CD14-positive monocyte (primary cell): ENCODE results near the gene CENPH. TPM values are rescaled to one million over a fixed set of nuclear protein-coding genes. Genes with fewer than 3 reads are reported as not detected.

Experiments
- DNase-seq, 3 donors: peaks; one replicate each; pipeline ENCODE4 v3.0.0-alpha.2; 2011 to 2022
- H2AFZ ChIP-seq: 2 replicates; pipeline ENCODE4 v1.6.0; 2012; ENCODE audit warnings: mild to moderate bottlenecking, low read depth, low read length, inconsistent platforms; ENCODE audit not compliant: insufficient read depth, poor library complexity, severe bottlenecking
- H3K27ac ChIP-seq, 2 donors: 1 replicate in 1 of 2; 2 replicates in 1 of 2; pipeline ENCODE4 v1.5.1; 2012 to 2013; ENCODE audit warnings: low read length in 2 of 2, control low read depth in 1 of 2, inconsistent platforms in 1 of 2, low read depth in 1 of 2, mild to moderate bottlenecking in 1 of 2
- H3K27me3 ChIP-seq, 2 donors: one replicate each; pipeline versions ENCODE4 v1.6.0 to v1.6.1; 2011 to 2013; ENCODE audit warnings: low read length in 2 of 2; ENCODE audit not compliant: control insufficient read depth in 2 of 2, insufficient read depth in 2 of 2
- H3K36me3 ChIP-seq, 2 donors: replicated peaks in 1 of 2; 1 replicate in 1 of 2; 2 replicates in 1 of 2; pipeline versions ENCODE4 v1.5.1 to v1.6.1; 2012 to 2013; ENCODE audit warnings: low read length in 2 of 2, control low read depth in 1 of 2, inconsistent platforms in 1 of 2, mild to moderate bottlenecking in 1 of 2; ENCODE audit not compliant: insufficient read depth in 2 of 2, control insufficient read depth in 1 of 2
- H3K4me1 ChIP-seq, 2 donors: 1 replicate in 1 of 2; 2 replicates in 1 of 2; pipeline versions ENCODE4 v1.5.1 to v1.6.1; 2012 to 2013; ENCODE audit warnings: low read length in 2 of 2, control low read depth in 1 of 2, inconsistent platforms in 1 of 2, mild to moderate bottlenecking in 1 of 2, moderate library complexity in 1 of 2; ENCODE audit not compliant: insufficient read depth in 2 of 2, control insufficient read depth in 1 of 2
- H3K4me2 ChIP-seq: replicated peaks from 2 replicates; pipeline ENCODE3; 2012; ENCODE audit warnings: low read length, moderate library complexity, mild to moderate bottlenecking; ENCODE audit not compliant: poor library complexity, severe bottlenecking; ENCODE audit errors: extremely low read depth
- H3K4me3 ChIP-seq, 3 experiments: fragments of 200-600 bp in 1 of 3; sonication (generic) in 1 of 3; replicated peaks in 1 of 3; 1 replicate in 2 of 3; 2 replicates in 1 of 3; pipeline ENCODE4 v1.5.1; 2011 to 2013; ENCODE audit warnings: low read length in 3 of 3, mild to moderate bottlenecking in 3 of 3, control low read depth in 2 of 3, low read depth in 2 of 3, inconsistent platforms in 1 of 3, moderate library complexity in 1 of 3
- H3K79me2 ChIP-seq: 2 replicates; pipeline ENCODE4 v1.6.0; 2012; ENCODE audit warnings: mild to moderate bottlenecking, control low read depth, inconsistent platforms, low read length, moderate library complexity; ENCODE audit not compliant: insufficient read depth
- H3K9ac ChIP-seq: 2 replicates; pipeline ENCODE4 v1.6.0; 2017; ENCODE audit warnings: low read length, mild to moderate bottlenecking; ENCODE audit not compliant: insufficient read depth, poor library complexity, severe bottlenecking
- H3K9me3 ChIP-seq, 2 donors: replicated peaks in 1 of 2; 1 replicate in 1 of 2; 2 replicates in 1 of 2; pipeline versions ENCODE4 v1.5.1 to v1.6.1; 2012 to 2013; ENCODE audit warnings: low read length in 2 of 2, control low read depth in 1 of 2; ENCODE audit not compliant: control insufficient read depth in 1 of 2, insufficient read depth in 1 of 2
- H4K20me1 ChIP-seq: 2 replicates; pipeline ENCODE4 v1.6.0; 2012; ENCODE audit warnings: mild to moderate bottlenecking, low read length, control low read depth, moderate library complexity; ENCODE audit not compliant: insufficient read depth
- H3K27ac Mint-ChIP-seq, 7 donors: one replicate each; pipeline ENCODE4 v1.8.0; 2020; ENCODE audit warnings: mild to moderate bottlenecking in 7 of 7, mixed read lengths in 7 of 7, moderate library complexity in 6 of 7, inconsistent platforms in 2 of 7
- H3K27me3 Mint-ChIP-seq, 3 donors: one replicate each; pipeline ENCODE4 v1.8.0; 2021 to 2022; ENCODE audit warnings: low read depth in 3 of 3, mild to moderate bottlenecking in 3 of 3, mixed read lengths in 3 of 3, moderate library complexity in 3 of 3, inconsistent platforms in 1 of 3
- H3K36me3 Mint-ChIP-seq, 2 donors: one replicate each; pipeline ENCODE4 v1.8.0; 2020; ENCODE audit warnings: mixed read lengths in 2 of 2, inconsistent platforms in 1 of 2, mild to moderate bottlenecking in 1 of 2
- H3K4me1 Mint-ChIP-seq: one replicate; pipeline ENCODE4 v1.8.0; 2020; ENCODE audit warnings: mild to moderate bottlenecking, mixed read lengths
- H3K4me3 Mint-ChIP-seq, 2 donors: one replicate each; pipeline ENCODE4 v1.8.0; 2020; ENCODE audit warnings: mild to moderate bottlenecking in 2 of 2, mixed read lengths in 2 of 2, moderate library complexity in 1 of 2
- H3K9me3 Mint-ChIP-seq, 7 donors: one replicate each; pipeline ENCODE4 v1.8.0; 2020 to 2022; ENCODE audit warnings: mixed read lengths in 7 of 7, mild to moderate bottlenecking in 6 of 7, moderate library complexity in 6 of 7, inconsistent platforms in 2 of 7
- CTCF ChIP-seq: fragments of 200-600 bp; IDR thresholded peaks from one replicate; pipeline ENCODE4 v1.8.0; 2022; ENCODE audit warnings: antibody characterized with exemption, mild to moderate bottlenecking
- whole genome bisulfite sequencing: methylation state at CpG from one replicate; pipeline ENCODE4 v1.1.5; 2013; ENCODE audit warnings: missing lambda C conversion rate; ENCODE audit not compliant: insufficient coverage; 5-methylcytosine and 5-hydroxymethylcytosine counted together
- intact Hi-C, 2 donors: fragments of 100-400 bp; cut with micrococcal nuclease; formaldehyde crosslinking; loops; one replicate each; pipeline versions ENCODE4 v1.15.0 to v1.15.1; 2023
- polyA plus RNA-seq, 3 donors: library from polyadenylated mRNA; depleted of rRNA in 1 of 3; unstranded in 2 of 3; stranded (reverse) in 1 of 3; fragments of 300-500 nt in 2 of 3; fragments of >200 nt in 1 of 3; fragmentation: Illumina TruSeq in 2 of 3; gene quantifications; 1 replicate in 2 of 3; 2 replicates in 1 of 3; pipeline ENCODE4 v1.2.3, GENCODE V29; 2012 to 2021

CENPH gene
- polyA plus RNA-seq, 3 donors: 0.57 to 0.73 (median 0.61) TPM

DNA sequence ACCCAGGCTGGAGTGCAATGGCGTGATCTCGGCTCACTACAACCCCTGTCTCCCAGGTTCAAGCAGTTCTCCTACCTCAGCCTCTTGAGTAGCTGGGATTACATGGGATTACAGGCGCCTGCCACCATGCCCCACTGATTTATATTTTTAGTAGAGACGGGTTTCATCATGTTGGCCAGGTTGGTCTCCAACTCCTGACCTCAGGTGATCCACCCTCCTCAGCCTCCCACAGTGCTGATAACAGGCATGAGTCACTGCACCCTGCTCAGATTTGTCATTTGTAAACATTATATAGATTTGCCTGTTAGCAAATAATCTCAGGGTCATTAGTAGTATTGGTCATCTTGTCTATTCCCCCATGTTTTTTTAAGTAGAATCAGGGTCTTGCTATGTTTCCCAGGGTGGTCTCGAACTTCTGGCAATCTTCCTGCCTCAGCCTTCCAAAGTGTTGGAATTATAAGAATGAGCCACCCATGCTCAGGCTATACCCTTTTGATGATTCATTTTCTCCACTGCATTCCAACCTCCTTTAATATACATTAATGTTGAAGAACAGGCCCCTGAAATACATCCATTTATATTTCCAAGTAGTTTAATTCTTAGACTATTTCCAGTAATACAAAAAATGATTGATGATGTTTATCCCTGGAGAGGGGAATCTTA, 17.3 kb downstream of the CENPH start:
- TF ChIP-seq CTCF: no peak
- Histone ChIP-seq H3K4me3 (no peak overlapping the region), H3K4me1 (peaks cover 7 to 8% of the 10 kb centered on the region in 2 donors), H4K20me1 (no peaks in the 10 kb centered on the region), H3K9ac (no peak overlapping the region), H2AFZ (no peak overlapping the region), H3K27ac (no peak overlapping the region), H3K79me2 (no peaks in the 10 kb centered on the region), H3K4me2 (no peak overlapping the region), H3K9me3 (no peaks in the 10 kb centered on the region), H3K36me3 (no peaks in the 10 kb centered on the region), H3K27me3 (no peaks in the 10 kb centered on the region)
- Mint-ChIP-seq H3K36me3 (peaks cover 2 to 4% of the 10 kb centered on the region in 2 donors), H3K4me1 (peaks cover 12% of the 10 kb centered on the region), H3K4me3 (no peak overlapping the region), H3K27me3 (no peaks in the 10 kb centered on the region), H3K27ac (no peak overlapping the region), H3K9me3 (no peaks in the 10 kb centered on the region)
- no CpG with 5 or more reads among the region's 5 CpGs for WGBS
- intact Hi-C loops: no loop called here
- no peak for DNase-seq

DNA sequence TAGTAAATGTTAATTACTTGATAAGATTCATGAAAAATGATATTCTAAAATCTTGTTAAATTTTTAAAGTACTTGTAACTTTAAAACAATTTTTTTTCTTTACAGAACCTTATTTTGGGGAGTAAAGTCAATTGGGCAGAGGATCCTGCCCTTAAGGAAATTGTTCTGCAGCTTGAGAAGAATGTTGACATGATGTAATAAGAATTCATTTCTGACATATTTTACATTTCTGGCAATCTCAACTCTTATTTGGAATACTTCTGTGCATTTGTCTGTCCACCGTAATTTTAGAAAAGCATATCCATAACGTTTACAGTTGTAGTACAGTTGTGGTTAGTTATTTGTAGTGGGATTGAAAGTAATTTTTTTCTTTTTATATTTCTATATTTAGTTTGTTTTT, 20.2 kb downstream of the CENPH start:
- peaks cover 2 to 8% of the 10 kb centered on the region in 2 donors for H3K36me3 Mint-ChIP-seq
- Histone ChIP-seq H3K4me2 (no peak overlapping the region), H2AFZ (no peak overlapping the region), H3K9me3 (no peaks in the 10 kb centered on the region), H3K4me1 (peaks cover 1 to 3% of the 10 kb centered on the region in 2 donors), H3K36me3 (no peaks in the 10 kb centered on the region), H4K20me1 (no peaks in the 10 kb centered on the region), H3K79me2 (no peaks in the 10 kb centered on the region), H3K9ac (no peak overlapping the region), H3K27me3 (no peaks in the 10 kb centered on the region), H3K27ac (no peak overlapping the region), H3K4me3 (no peak overlapping the region)
- H3K4me1 Mint-ChIP-seq: peaks cover 6% of the 10 kb centered on the region
- no peaks in the 10 kb centered on the region for H3K27me3 Mint-ChIP-seq
- H3K9me3 Mint-ChIP-seq: no peaks in the 10 kb centered on the region
- intact Hi-C loops: no loop called here
- no CpG with 5 or more reads among the region's 2 CpGs for WGBS
- no peak overlapping the region for H3K27ac Mint-ChIP-seq
- no peak for TF ChIP-seq CTCF
- DNase-seq: no peak
- H3K4me3 Mint-ChIP-seq: no peak overlapping the region
